KMS-11 (cell line): ENCODE results near the gene IPO8.

Experiments
- H2AFZ ChIP-seq: fragments of 200-600 bp; sonication (generic); 2 replicates; pipeline ENCODE4 v1.6.1; 2016; ENCODE audit warnings: antibody characterized with exemption, mixed run types, low read depth
- H3K27ac ChIP-seq: fragments of 200-600 bp; sonication (generic); 2 replicates; pipeline ENCODE4 v1.6.1; 2016; ENCODE audit warnings: mild to moderate bottlenecking, mixed run types
- H3K27me3 ChIP-seq: fragments of 200-600 bp; sonication (generic); 2 replicates; pipeline ENCODE4 v1.6.1; 2017; ENCODE audit warnings: mild to moderate bottlenecking, low read depth, mixed run types, moderate library complexity; ENCODE audit not compliant: insufficient read depth
- H3K36me3 ChIP-seq: fragments of 200-600 bp; sonication (generic); 2 replicates; pipeline ENCODE4 v1.6.1; 2017; ENCODE audit warnings: mild to moderate bottlenecking, mixed run types; ENCODE audit not compliant: insufficient read depth
- H3K4me1 ChIP-seq: fragments of 200-600 bp; sonication (generic); 2 replicates; pipeline ENCODE4 v1.6.1; 2016; ENCODE audit warnings: mild to moderate bottlenecking, low read depth, mixed run types; ENCODE audit not compliant: poor library complexity, severe bottlenecking
- H3K4me2 ChIP-seq: fragments of 200-600 bp; sonication (generic); 2 replicates; pipeline ENCODE4 v1.7.0; 2016; ENCODE audit warnings: mild to moderate bottlenecking, mixed run types
- H3K4me3 ChIP-seq: fragments of 200-600 bp; sonication (generic); IDR thresholded peaks from 2 replicates; pipeline ENCODE4 v1.6.1; 2017; ENCODE audit warnings: low read depth, low read length, mixed read lengths; ENCODE audit not compliant: insufficient read depth
- H3K79me2 ChIP-seq: fragments of 200-600 bp; sonication (generic); 2 replicates; pipeline ENCODE4 v1.6.1; 2016; ENCODE audit warnings: low read depth, mixed run types; ENCODE audit not compliant: insufficient read depth
- H3K9ac ChIP-seq: fragments of 200-600 bp; sonication (generic); 2 replicates; pipeline ENCODE4 v1.6.1; 2016; ENCODE audit warnings: mild to moderate bottlenecking, mixed run types
- H4K20me1 ChIP-seq: fragments of 200-600 bp; sonication (generic); 2 replicates; pipeline ENCODE4 v1.6.1; 2016; ENCODE audit warnings: mild to moderate bottlenecking, mixed run types; ENCODE audit not compliant: insufficient read depth
- CTCF ChIP-seq: fragments of 200-600 bp; sonication (generic); conservative IDR thresholded peaks from 2 replicates; pipeline ENCODE4 v1.6.1; 2017; ENCODE audit warnings: low read depth, mild to moderate bottlenecking, antibody characterized with exemption, low read length, moderate library complexity, mixed read lengths

The IPO8 gene

GRCh38 chr12:30580344-30580743 lies 115.3 kb downstream of the IPO8 start:
- Histone ChIP-seq H3K4me3 (no peak overlapping the region), H3K79me2 (no peaks in the 10 kb centered on the region), H3K9ac (no peak overlapping the region), H3K36me3 (no peaks in the 10 kb centered on the region), H3K4me1 (no peaks in the 10 kb centered on the region), H2AFZ (no peak overlapping the region), H4K20me1 (no peaks in the 10 kb centered on the region), H3K27me3 (no peaks in the 10 kb centered on the region), H3K4me2 (no peak overlapping the region), H3K27ac (no peak overlapping the region)
- no peak for TF ChIP-seq CTCF
